ENCODE data around the gene TLCD5.

TLCD5 gene

DNA sequence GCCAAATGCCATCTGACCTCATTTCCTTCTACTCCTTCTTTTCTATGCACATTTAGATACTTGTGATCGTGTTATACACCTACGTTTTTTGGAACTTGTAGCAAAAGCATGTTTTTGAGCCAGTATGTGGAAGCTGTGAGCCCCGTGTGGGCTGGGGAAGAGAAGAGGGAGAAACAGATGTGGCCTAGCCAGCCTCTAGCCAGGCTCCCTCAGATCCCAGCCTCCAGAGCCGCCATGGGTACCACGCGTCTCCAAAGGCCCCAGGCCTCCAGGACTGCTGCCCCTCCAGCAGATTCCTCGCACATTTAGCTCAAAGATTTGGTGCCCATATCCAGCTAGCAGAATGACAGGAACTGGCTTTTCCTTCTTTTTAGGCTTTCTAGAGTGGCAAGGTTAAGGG lies 17.0 kb upstream of the TLCD5 start:
- DNase-seq (ENCODE audit: low spot score) = no peak

DNA sequence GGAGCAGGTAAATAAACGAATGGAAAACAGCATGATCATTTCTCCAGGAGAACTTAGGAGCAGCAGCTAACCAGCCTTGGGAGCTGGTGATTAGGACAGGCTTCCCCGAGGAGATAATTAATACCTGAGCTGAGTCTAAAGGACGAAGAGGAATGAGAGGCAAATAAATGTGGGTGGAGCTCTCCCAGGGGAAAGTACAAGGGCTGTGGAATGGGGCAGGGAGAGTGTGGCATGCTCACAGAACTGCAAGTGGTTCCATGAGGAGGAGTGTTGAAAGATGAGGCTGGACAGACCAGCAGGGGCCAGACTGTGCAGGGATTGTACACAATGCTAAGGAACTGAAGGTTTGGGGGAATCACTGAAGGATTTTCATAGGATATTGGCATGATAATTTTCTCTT lies 14.2 kb upstream of the TLCD5 start:
- DNase-seq (ENCODE audit: low spot score) = no peak

DNA sequence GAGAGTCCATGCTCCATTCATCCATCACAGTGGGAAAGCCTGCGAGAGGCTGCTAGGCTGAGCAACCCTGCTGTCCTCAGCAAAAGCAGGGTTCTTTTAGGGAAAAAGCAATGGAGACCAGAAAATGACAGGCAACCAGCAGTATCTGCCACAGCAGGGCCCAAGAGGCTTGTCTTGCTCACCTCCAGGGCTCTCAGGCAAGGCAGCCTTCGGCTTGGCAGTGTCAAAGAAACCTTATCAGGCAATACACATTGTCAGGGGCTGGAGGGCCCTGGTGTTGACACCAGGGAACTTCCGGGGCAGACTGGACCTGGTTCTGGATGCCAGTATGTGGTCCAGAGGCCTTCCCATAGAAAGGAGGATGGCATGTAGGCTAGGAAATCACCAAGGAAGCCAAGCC lies 10.2 kb upstream of the TLCD5 start:
- DNase-seq (ENCODE audit: low spot score) = no peak

DNA sequence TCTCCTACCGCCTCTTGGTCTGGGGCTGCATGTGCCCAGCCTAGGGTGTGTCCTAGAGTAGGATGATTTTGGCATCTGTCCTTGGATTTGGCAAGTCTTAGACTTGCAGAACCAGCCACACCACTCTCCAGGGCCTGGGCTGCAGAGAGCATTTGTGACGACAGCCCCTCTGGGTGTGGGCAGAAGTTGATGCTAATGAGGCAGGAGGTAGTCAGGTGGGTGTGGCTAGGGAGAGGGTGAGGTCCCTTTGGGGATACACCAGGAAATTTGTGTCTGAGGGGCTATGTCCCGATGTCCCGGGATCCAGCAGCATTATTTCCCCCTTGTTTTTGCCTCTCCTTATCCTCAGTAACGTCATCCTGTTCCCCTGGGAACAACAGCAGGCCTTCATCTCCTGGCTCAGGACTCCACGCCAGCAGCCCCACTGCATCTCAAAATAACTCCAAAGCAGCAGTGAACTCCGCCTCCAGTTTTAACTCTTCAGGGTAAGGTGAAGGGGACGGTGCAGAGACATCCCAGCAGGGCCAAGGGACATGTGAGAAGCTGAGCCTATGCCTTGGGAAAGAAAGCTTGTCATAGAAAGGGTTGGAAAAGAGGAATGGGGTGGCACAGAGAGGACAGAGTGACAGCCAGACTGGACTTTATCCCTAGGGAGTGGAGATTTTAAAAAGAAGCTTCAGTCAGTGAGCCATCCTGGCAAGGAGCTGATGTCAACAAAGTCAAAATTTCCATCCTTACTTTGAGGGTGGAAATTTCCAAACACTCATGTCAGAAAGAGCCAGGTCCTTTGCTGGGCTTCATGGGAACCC lies 8.0 kb upstream of the TLCD5 start:
- peak; percentile 63 for DNase-seq (ENCODE audit: low spot score)

DNA sequence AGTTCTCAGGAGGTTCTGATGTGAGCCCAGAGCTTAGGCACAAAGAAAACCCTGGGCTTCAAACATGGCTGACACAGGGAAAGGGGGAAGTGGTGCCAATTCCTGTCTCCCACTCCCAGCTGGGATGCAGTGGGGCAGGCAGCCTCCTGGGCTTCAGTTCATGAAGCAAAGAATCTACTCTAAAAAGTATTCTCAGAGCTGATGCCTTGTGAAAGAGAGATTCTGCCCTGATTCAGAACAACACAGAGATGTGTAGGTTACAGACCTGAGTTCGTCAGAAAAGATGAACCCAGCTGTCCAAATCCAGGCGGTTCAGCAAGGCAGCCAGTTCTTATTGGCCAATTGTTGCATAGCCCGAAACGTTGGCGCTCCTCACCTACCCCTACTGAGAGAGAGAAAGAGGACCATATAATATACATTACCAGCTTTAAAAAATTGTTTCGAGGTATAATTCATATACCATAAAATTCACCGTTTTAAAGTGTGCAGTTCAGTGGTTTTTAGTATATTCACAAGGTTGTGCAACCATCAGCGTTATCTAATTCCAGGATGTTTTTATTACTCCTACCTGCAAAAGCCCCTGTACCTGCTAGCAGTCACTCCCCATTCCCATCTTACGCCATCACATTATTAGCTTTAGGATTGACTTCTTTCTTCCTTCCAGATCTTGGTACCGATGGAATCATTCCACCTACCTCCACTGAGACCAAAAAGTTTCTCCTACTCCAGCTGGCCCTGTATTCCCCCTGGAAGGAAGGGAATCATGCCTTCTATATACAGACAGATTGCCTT lies 7.2 kb upstream of the TLCD5 start:
- no peak for DNase-seq (ENCODE audit: low spot score)

DNA sequence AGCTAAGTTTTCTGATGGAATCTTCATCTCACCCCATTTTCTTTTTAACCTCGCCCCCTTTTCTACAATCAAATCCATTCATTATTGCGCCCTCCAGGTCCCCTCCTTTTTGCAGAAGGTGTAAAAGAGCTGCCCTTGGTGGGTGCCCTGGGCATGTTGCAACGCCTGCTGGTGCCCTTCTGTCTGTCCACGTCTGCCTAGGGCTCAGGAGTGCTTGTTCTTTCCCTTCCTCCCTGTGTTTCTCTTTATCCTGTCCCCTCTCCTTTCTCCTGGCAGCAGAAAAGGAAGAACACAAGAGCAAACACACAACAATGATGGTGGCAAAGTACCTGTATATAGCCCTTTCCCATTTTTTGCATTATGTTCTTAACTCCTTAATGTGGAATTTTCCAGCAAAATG lies 6.2 kb upstream of the TLCD5 start:
- no peak for DNase-seq (ENCODE audit: low spot score)

DNA sequence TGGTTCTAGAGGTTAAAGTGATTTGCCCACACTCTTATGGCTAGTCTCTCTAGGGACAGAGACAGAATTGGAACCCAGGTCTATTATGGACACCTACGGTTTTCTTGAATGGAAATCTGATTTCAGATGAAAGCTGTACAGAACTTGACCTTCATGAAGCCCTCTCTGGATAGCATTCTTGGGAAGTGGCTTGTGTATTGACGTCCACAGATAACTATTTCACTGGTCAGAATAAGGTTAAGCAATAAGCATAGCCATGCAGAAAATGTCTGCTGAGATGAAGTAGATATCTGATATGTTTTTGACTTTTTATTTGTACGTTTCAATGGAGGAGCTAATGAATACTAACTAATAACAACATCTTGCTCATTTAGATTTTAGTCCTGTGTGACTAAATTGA lies 1.1 kb downstream of the TLCD5 start:
- DNase-seq (ENCODE audit: low spot score) = no peak

DNA sequence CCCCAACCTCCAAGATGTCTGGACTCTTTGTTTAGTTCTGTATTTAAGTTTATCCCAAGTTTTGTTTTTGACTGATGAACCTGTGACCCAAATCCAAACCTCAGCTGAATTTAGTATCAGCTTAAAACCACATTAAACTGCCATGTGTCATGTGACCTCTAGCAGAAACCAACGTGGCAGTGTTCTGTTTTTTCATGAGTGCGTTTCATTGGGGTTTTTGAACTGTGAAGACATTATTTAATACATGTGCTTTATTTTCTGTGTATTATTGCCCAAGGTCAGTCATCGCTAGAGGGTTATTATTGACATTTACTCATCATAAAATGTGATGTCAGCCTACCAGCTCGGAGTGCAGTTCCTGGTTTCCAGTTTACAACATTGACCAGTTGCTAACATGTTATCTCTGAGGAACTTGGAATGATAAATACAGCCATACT lies 1.8 kb downstream of the TLCD5 start:
- no peak for DNase-seq (ENCODE audit: low spot score)

DNA sequence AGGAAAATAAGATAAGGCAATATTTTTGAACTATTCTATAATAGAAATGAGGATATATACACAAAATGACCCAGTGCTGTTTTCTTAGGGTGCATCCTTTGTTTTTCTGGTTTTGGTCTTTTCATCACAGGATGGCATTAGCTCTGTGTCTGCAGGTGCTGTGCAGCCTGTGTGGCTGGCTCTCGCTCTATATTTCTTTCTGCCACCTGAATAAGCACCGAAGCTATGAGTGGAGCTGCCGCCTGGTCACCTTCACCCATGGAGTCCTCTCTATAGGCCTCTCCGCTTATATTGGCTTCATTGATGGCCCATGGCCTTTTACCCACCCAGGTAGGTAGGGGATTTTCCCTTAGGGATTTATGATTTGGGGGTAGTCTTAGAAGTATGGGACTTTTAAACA lies 2.2 kb downstream of the TLCD5 start:
- no peak for DNase-seq (ENCODE audit: low spot score)

DNA sequence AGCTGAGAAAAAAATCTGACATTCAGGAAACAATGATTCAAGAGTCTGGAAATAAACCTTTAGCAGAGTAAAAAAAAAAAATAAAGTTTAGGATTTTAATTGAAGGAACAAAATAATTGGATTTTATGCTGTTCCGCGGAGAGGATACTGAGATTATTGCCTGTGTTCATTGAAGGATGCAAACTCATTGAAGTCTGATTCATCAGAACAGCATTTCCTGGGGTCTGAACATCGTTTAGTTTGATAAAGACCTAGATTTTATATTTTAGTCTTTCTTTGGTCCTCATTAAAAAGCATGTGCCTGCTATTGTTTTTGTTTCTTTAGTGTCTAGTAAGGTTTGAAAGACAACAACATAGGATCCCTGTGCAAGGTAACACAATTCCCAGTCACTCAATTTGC lies 4.5 kb downstream of the TLCD5 start:
- no peak for DNase-seq (ENCODE audit: low spot score)

DNA sequence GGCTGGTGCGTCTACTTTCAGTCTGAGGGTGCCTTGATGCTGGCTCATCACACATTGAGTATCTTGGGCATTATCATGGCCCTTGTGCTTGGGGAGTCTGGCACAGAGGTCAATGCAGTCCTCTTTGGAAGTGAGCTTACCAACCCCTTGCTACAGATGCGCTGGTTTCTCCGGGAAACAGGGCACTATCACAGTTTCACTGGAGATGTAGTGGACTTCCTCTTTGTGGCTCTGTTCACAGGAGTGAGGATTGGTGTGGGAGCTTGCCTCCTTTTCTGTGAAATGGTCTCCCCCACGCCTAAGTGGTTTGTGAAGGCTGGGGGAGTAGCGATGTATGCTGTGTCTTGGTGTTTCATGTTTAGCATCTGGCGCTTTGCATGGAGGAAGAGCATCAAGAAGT lies 4.9 kb downstream of the TLCD5 start:
- DNase-seq (ENCODE audit: low spot score) = no peak

DNA sequence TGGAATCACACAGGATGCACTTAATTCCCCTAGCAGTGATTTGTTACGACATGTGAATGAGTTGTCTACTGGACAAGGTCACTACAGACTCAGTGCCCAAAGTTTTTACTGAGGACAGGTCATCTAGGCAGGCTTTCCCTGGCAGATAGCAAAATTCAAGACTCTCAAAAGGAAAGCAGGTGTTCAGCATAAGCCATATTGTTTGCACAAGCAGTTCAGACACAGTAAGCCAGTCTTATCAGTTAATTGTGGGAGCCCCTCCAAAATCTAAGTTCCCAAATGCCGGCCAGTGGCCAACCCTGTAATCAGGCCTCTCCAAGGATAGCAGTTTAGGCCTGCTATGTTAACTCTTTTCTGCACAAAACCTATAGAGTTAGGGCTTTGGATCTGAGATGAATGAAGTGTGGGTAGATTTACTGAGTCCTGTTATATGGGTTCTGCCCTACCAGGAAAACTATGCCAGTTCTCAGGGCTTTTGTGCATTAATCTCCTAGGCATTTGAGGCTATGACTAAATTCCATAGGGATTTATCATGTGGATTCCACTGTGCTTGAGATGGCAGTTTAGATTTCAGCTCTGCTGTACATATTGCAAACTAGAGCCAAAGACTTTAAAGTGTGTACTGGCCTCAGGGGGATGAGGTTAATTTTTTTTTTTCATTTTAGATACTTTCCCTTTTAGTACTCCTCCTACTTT lies 6.3 kb downstream of the TLCD5 start:
- peak; percentile 66 for DNase-seq (ENCODE audit: low spot score)

DNA sequence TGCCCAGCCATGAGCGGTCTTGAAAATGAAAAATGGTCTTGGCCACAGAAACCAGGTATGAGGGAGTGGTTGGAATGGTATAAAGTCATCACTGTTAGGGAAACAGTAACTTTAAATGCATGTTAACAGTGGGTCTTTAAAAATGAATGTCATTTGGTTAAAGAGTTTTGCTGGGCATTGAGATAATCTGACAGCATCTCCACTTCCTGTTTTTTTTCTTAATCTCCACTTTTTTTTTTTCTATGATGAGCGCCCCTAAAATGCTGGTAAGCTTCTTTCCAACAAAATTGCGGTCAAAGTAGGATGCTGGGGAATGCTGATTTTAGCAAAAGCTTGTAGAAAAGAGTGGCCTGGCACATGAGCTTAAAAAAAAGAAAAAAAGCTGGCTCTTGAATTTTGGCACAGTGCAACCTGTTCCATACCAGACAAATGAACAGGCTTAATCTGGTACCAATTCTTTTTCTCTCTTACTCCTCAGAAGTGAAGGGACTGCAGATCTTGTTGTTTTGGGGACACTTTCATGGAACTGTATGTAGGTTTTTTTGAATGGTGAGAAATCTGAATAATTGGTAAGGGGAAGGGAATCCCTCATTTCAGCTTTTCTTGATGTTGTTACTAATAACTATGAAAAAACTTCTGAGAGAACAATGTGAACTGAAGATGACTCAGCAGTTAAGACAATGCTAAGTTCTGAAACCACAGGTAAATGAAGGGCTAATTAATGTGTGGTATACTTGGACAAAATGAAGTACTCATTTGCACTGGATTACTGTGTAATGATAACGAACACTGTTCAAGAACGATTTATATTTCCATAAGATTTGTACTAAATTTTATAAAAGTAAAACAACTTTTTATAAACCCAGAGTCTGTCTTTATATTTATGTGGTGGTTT lies 8.0 kb downstream of the TLCD5 start:
- peak; percentile 41 for DNase-seq (ENCODE audit: low spot score)

DNA sequence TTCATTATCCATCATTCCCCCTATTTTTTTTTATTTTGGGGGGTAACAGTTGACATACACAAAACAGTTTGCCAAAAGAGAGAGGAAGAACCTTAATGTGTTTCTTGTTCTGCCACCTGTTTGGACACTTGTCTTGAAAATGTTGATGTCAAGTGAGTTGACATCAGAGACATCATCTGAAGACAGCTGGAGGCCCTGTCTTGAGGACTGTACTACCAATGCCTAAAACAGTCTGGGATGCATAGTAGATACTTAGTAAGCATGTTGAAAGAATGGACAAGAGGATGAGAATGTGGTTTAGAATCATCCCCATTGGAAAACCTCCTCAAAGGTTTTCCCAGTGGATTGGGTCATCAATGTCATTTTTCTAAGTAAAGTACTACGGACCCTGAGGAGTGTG lies 8.7 kb downstream of the TLCD5 start:
- DNase-seq (ENCODE audit: low spot score) = no peak

DNA sequence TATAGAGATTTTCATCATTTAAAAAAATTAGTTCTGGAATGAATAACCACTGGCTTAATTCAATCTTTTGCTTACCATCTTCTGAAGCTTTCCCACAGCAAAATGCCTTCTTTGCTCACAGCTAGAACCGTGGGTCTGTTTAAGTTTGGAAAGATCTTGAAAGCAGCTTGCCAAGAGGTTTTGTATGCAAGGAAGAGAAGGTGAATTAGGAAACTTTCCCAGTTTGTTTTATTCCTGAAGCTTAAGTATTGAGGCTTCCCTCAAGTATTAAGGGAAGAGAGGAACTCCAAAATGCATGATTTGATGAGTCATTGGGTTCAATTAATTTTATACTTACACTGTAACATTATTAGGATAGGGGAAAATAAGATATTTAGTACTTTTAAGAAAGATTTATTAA lies 9.2 kb downstream of the TLCD5 start:
- no peak for DNase-seq (ENCODE audit: low spot score)

DNA sequence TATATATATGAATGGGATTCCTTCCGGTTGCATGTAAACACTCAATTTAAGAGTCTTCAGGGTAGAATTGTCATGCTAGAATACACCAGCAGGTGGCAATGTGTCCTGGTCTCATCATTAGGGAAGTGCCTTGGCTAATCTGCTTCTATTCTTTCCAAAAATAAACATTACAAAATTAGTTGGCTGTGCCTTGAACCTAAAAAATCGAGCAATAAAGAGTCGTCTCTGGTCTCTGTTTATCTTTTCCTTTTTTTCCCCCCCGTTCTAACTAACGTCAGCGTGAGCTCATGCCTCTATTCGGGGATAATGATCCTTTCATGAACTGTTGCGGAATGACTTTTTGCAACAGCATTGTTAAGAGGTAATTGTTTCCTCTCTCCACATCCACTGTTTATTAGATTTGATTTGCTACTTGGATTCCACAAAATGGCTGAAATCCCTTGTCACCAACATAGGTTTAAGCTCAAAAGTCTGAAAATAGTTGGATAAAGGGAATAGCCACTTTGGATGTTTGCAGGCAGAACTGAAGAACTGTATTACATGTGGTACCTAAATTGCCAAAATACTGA lies 9.9 kb downstream of the TLCD5 start:
- DNase-seq (ENCODE audit: low spot score) = peak; percentile 54

DNA sequence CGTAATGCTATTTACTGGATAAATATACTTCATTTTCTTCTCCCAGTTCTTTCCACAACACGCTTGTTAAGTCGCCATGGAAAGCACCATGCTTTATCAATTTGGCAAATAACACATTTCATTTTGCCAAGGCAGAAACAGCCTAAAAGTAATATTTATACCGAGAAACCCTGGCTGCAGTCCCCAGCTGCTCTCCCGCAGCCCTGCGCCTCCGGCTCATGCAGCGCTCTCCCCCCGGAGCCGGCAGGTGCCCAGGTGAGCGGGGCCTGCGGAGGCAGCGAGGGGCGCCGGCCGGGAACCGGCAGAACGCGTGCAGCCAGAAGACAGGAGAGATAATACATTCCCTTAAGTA lies 10.4 kb downstream of the TLCD5 start:
- DNase-seq (ENCODE audit: low spot score) = no peak

DNA sequence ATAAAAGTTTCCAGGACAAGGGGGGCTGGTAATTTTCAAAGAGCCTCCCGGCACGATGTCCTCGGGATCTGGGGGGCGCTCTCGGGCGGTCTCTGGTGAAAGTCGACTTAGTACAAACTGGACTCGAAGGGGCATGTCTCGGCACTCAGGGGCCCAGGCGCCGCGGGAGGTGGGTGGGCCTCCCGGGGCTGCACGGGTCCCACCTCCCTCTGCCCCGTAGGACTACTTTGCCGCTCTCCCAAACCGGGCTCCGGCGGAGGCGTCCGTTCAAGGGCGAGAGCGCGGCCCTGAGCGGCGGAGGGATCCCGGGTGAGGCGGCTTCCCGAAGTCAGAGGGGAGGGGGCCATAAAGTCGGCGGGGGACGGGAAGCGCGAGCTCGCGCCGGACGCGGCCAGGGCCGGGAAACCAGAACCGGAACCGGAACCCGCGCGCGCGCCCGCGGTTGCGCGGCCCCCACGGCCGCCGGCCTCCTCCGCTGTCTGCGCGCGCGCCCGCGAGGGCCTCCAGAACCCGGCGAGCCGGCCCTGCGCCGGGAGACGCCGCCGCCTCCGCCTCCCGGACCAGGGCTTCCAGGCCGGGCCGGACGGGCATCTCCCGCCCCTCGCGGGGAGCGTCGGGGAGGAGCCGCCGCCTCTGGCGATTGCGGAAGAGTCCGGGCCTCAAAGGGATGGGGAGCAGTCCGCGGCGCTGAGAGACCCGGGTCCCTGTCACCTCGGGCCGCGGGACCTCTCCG lies 11.0 kb downstream of the TLCD5 start, which contains the start of gene ARHGEF12:
Gene ARHGEF12 (plus strand): TSS at position 506 of the 733 bp plus-strand sequence. CDS start 831 bp downstream, outside the sequence.
- peak; percentile 98 for DNase-seq (ENCODE audit: low spot score)

DNA sequence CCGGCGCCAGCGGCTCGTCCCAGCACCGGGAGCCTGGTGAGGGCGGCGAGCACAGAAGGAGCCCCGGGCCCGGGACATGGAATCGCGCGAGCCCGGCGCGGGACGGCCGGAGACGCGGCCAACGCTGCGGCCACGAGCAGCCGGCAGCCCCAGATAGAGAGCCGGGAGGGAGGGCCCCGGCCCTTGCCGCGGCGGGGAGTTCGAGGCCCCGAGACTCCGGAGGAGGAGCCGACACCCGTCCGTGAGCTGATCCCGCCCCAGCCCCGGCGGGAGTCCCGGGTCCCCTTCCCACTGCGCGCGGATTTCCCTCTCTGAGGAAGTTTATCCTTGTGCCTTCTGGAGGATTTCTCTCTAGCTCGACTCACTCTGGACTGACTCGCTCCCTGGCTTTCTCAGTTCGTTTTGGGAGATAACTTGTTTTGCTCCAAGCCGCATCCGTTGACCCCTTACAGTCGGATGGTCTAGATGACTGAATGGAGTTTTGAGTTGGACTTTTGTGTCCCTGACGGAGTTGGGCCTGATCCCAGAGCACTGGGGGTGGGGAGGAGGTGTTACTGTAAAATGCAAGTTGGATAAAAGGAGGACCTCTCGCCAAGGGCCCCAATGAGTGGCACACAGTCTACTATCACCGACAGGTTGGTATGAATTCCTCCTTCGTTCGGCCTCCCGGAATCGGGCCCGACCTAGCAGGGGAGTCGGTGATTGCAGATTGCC lies 11.7 kb downstream of the TLCD5 start:
- DNase-seq (ENCODE audit: low spot score) = peak; percentile 71
